Measurements from ENCODE around the gene GJB2. TPM values are rescaled to one million over a fixed set of nuclear protein-coding genes. Genes with fewer than 3 reads are reported as not detected.

The GJB2 gene
- total RNA-seq, 1 donor from 2014 or later, result not detected

- DNase-seq (ENCODE audit: low read depth in 2 of 2), result peak in 1 of 2 donors; percentile 7
Measured at GRCh38 chr13:20192158-20192835, 441 bp downstream of the GJB2 start.

- no peak for DNase-seq (ENCODE audit: low read depth in 2 of 2)
Measured at GRCh38 chr13:20191311-20192157, 1.2 kb downstream of the GJB2 start.

- DNase-seq (ENCODE audit: low read depth in 2 of 2), result no peak
Measured at GRCh38 chr13:20190481-20191310, 2.0 kb downstream of the GJB2 start.

- no peak for DNase-seq (ENCODE audit: low read depth in 2 of 2)
Measured at GRCh38 chr13:20190076-20190475, 2.7 kb downstream of the GJB2 start.

- DNase-seq (ENCODE audit: low read depth in 2 of 2), result no peak
Measured at GRCh38 chr13:20188667-20189553, 3.8 kb downstream of the GJB2 start.

- DNase-seq (ENCODE audit: low read depth in 2 of 2), result no peak
Measured at GRCh38 chr13:20186771-20187170, 6.0 kb downstream of the GJB2 start.

GRCh38 chr13:20185366-20186056 lies 7.2 kb downstream of the GJB2 start:
- DNase-seq (ENCODE audit: low read depth in 2 of 2), result no peak

- DNase-seq (ENCODE audit: low read depth in 2 of 2), result peak; percentile 61 to 79
Measured at GRCh38 chr13:20182231-20182846, 10.4 kb downstream of the GJB2 start.

- no peak for DNase-seq (ENCODE audit: low read depth in 2 of 2)
Measured at GRCh38 chr13:20181188-20181587, 11.6 kb downstream of the GJB2 start.

GRCh38 chr13:20178156-20178555 lies 14.6 kb downstream of the GJB2 start:
- DNase-seq (ENCODE audit: low read depth in 2 of 2), result no peak

- no peak for DNase-seq (ENCODE audit: low read depth in 2 of 2)
Measured at GRCh38 chr13:20177049-20177831, 15.5 kb downstream of the GJB2 start.

- DNase-seq (ENCODE audit: low read depth in 2 of 2), result no peak
Measured at GRCh38 chr13:20175907-20176652, 16.7 kb downstream of the GJB2 start.

- DNase-seq (ENCODE audit: low read depth in 2 of 2), result no peak
Measured at GRCh38 chr13:20175406-20175794, 17.3 kb downstream of the GJB2 start.

- peak in 1 of 2 donors; percentile 80 for DNase-seq (ENCODE audit: low read depth in 2 of 2)
Measured at GRCh38 chr13:20174656-20175405, 17.9 kb downstream of the GJB2 start.

GRCh38 chr13:20173116-20173746 lies 19.5 kb downstream of the GJB2 start:
- DNase-seq (ENCODE audit: low read depth in 2 of 2), result no peak

GRCh38 chr13:20171364-20171763 lies 21.4 kb downstream of the GJB2 start:
- no peak for DNase-seq (ENCODE audit: low read depth in 2 of 2)

- no peak for DNase-seq (ENCODE audit: low read depth in 2 of 2)
Measured at GRCh38 chr13:20170921-20171320, 21.8 kb downstream of the GJB2 start.
